ENCODE data around the gene EFNB2.

The EFNB2 gene

GRCh38 chr13:106471957-106472543 lies 63.4 kb downstream of the EFNB2 start (continued):
- TF ChIP-seq ZNF701 (tag by site-specific recombination; IDR thresholded peaks at IDR 0.05) = no peak
- TF ChIP-seq PBX3 (CRISPR knock-in tag; IDR thresholded peaks at IDR 0.05) = no peak
- TF ChIP-seq TRIM28 (IDR thresholded peaks at IDR 0.05; ENCODE audit: borderline replicate concordance, low read length) = no peak
- TF ChIP-seq ZNF112 (tag by site-specific recombination; IDR thresholded peaks at IDR 0.05) = no peak
- no peak for TF ChIP-seq ZNF776 (tag by site-specific recombination; IDR thresholded peaks at IDR 0.05; ENCODE audit: borderline replicate concordance)
- TF ChIP-seq, protein P1, sequence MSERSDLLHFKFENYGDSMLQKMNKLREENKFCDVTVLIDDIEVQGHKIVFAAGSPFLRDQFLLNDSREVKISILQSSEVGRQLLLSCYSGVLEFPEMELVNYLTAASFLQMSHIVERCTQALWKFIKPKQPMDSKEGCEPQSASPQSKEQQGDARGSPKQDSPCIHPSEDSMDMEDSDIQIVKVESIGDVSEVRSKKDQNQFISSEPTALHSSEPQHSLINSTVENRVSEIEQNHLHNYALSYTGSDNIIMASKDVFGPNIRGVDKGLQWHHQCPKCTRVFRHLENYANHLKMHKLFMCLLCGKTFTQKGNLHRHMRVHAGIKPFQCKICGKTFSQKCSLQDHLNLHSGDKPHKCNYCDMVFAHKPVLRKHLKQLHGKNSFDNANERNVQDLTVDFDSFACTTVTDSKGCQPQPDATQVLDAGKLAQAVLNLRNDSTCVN (tag by site-specific recombination; optimal IDR thresholded peaks at IDR 0.05) = no peak
- no peak for TF ChIP-seq SALL2 (tag by site-specific recombination; IDR thresholded peaks at IDR 0.05; ENCODE audit: borderline replicate concordance)
- peak; percentile 56 for TF ChIP-seq FEZF1 (tag by site-specific recombination; IDR thresholded peaks at IDR 0.05)
- TF ChIP-seq ZNF600 (tag by site-specific recombination; IDR thresholded peaks at IDR 0.05) = peak; percentile 95
- TF ChIP-seq, protein P2, sequence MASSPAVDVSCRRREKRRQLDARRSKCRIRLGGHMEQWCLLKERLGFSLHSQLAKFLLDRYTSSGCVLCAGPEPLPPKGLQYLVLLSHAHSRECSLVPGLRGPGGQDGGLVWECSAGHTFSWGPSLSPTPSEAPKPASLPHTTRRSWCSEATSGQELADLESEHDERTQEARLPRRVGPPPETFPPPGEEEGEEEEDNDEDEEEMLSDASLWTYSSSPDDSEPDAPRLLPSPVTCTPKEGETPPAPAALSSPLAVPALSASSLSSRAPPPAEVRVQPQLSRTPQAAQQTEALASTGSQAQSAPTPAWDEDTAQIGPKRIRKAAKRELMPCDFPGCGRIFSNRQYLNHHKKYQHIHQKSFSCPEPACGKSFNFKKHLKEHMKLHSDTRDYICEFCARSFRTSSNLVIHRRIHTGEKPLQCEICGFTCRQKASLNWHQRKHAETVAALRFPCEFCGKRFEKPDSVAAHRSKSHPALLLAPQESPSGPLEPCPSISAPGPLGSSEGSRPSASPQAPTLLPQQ (tag by site-specific recombination; IDR thresholded peaks at IDR 0.05) = 0 out of 2 replicates have a peak, but pooled peaks have one; percentile 36
- TF ChIP-seq ZNF629 (tag by site-specific recombination; IDR thresholded peaks at IDR 0.05) = peak; percentile 26
- TF ChIP-seq ZNF423 (tag by site-specific recombination; IDR thresholded peaks at IDR 0.05) = no peak
- no peak for TF ChIP-seq ZNF23 (tag by site-specific recombination; IDR thresholded peaks at IDR 0.05; ENCODE audit: borderline replicate concordance)
- TF ChIP-seq ZNF664 (tag by site-specific recombination; IDR thresholded peaks at IDR 0.05) = no peak
- TF ChIP-seq, protein P3, sequence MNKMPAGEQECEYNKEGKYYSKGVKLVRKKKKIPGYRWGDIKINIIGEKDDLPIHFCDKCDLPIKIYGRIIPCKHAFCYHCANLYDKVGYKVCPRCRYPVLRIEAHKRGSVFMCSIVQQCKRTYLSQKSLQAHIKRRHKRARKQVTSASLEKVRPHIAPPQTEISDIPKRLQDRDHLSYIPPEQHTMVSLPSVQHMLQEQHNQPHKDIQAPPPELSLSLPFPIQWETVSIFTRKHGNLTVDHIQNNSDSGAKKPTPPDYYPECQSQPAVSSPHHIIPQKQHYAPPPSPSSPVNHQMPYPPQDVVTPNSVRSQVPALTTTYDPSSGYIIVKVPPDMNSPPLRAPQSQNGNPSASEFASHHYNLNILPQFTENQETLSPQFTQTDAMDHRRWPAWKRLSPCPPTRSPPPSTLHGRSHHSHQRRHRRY (tag by site-specific recombination; IDR thresholded peaks at IDR 0.05) = no peak
- no peak for TF ChIP-seq ELK4 (IDR thresholded peaks at IDR 0.05; ENCODE audit: borderline replicate concordance, low read depth, low read length)
- TF ChIP-seq ZBTB1 (tag by site-specific recombination; IDR thresholded peaks at IDR 0.05) = no peak
- no peak for TF ChIP-seq ZNF138 (tag by site-specific recombination; IDR thresholded peaks at IDR 0.05; ENCODE audit: borderline replicate concordance)
- no peak for TF ChIP-seq ZNF311 (tag by site-specific recombination; IDR thresholded peaks at IDR 0.05; ENCODE audit: borderline replicate concordance)
- TF ChIP-seq ZBTB21 (tag by site-specific recombination; IDR thresholded peaks at IDR 0.05) = no peak
- TF ChIP-seq ZNF561 (tag by site-specific recombination; IDR thresholded peaks at IDR 0.05; ENCODE audit: borderline replicate concordance) = no peak; the same call in 1 of the 2 replicates
- TF ChIP-seq ZNF76 (tag by site-specific recombination; IDR thresholded peaks at IDR 0.05; ENCODE audit: borderline replicate concordance, low read depth) = no peak
- TF ChIP-seq ZNF280D (tag by site-specific recombination; IDR thresholded peaks at IDR 0.05) = no peak
- TF ChIP-seq ZNF624 (tag by site-specific recombination; IDR thresholded peaks at IDR 0.05) = no peak
- TF ChIP-seq EGR2 (tag by site-specific recombination; IDR thresholded peaks at IDR 0.05; ENCODE audit: low read depth) = no peak
- no peak for TF ChIP-seq ZSCAN4 (tag by site-specific recombination; IDR thresholded peaks at IDR 0.05)
- TF ChIP-seq ZNF280C (tag by site-specific recombination; IDR thresholded peaks at IDR 0.05) = no peak
